Nephron (organoid): ENCODE data around the gene COL28A1.

ENCODE experiments used
- H3K27ac Mint-ChIP-seq, 3 experiments: 2 replicates each; pipeline ENCODE4 v1.8.0; 2020; ENCODE audit warnings: mixed read lengths in 3 of 3, mild to moderate bottlenecking in 2 of 3, moderate library complexity in 1 of 3
- H3K27me3 Mint-ChIP-seq: 2 replicates; pipeline ENCODE4 v1.8.0; 2021; ENCODE audit warnings: low read depth, mild to moderate bottlenecking, moderate library complexity, mixed read lengths
- H3K36me3 Mint-ChIP-seq: 2 replicates; pipeline ENCODE4 v1.8.0; 2020; ENCODE audit warnings: low read depth, mixed read lengths
- H3K4me1 Mint-ChIP-seq: 2 replicates; pipeline ENCODE4 v1.8.0; 2020; ENCODE audit warnings: mixed read lengths
- H3K4me3 Mint-ChIP-seq, 3 experiments: 2 replicates each; pipeline ENCODE4 v1.8.0; 2020; ENCODE audit warnings: mild to moderate bottlenecking in 3 of 3, mixed read lengths in 3 of 3, moderate library complexity in 2 of 3
- H3K9me3 Mint-ChIP-seq: 2 replicates; pipeline ENCODE4 v1.8.0; 2020; ENCODE audit warnings: mixed read lengths
- CTCF ChIP-seq, 3 experiments: fragments of 200-600 bp; sonication (generic); IDR thresholded peaks; one replicate each; pipeline ENCODE4 v1.5.0; 2021; ENCODE audit warnings: antibody characterized with exemption in 3 of 3; ENCODE audit not compliant: unreplicated experiment in 3 of 3

COL28A1 gene

DNA sequence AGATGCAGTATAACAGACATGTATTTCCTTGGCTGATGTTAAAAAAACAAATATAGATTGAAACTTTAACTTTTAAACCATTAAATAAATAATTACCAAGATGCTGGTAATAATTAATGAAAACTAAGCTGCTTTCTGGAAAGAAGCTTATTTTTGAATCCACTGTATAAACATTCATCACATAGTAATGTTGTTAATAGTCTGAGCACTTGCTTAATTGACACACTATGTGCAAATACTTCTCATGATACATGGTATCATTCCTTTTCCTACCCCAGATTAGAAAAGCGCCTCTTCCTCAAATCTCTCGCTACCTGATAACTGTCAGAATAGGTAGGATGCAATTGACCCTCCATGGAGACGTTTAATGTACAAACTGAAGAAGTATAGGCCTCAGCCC is 15.0 kb upstream of the COL28A1 start:
- no peak for TF ChIP-seq CTCF (IDR thresholded peaks at IDR 0.05; ENCODE audit: unreplicated experiment in 3 of 3)
- no peak overlapping the region for H3K4me3 Mint-ChIP-seq
- peak overlapping the region; percentile 43 to 53 (median 51) for H3K27ac Mint-ChIP-seq
- H3K9me3 Mint-ChIP-seq: no peaks in the 10 kb centered on the region
- peaks cover 21% of the 10 kb centered on the region for H3K4me1 Mint-ChIP-seq
- peaks cover 4% of the 10 kb centered on the region for H3K36me3 Mint-ChIP-seq
- no peaks in the 10 kb centered on the region for H3K27me3 Mint-ChIP-seq

DNA sequence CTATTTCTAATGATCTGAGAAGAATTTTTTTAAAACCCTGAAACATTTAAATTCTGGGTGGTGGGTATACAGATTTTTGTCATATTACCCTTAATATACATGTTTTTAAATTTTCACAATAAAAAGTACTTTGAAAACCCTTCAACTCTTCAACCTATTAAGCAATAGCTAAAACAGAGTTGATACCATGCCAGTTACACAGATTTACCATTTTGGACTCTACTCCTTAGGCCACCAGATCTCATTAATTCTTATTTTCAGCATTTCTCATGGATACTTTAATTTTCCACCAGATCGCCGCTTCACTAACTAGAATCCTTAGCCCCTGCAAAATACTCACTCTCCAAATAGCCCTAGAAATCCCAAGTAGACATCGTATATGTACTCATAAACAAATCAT is 12.7 kb upstream of the COL28A1 start:
- no peaks in the 10 kb centered on the region for H3K9me3 Mint-ChIP-seq
- no peak overlapping the region for H3K27ac Mint-ChIP-seq
- TF ChIP-seq CTCF (IDR thresholded peaks at IDR 0.05; ENCODE audit: unreplicated experiment in 3 of 3): no peak
- peaks cover 4% of the 10 kb centered on the region for H3K36me3 Mint-ChIP-seq
- H3K27me3 Mint-ChIP-seq: no peaks in the 10 kb centered on the region
- no peak overlapping the region for H3K4me3 Mint-ChIP-seq
- H3K4me1 Mint-ChIP-seq: peaks cover 2% of the 10 kb centered on the region

DNA sequence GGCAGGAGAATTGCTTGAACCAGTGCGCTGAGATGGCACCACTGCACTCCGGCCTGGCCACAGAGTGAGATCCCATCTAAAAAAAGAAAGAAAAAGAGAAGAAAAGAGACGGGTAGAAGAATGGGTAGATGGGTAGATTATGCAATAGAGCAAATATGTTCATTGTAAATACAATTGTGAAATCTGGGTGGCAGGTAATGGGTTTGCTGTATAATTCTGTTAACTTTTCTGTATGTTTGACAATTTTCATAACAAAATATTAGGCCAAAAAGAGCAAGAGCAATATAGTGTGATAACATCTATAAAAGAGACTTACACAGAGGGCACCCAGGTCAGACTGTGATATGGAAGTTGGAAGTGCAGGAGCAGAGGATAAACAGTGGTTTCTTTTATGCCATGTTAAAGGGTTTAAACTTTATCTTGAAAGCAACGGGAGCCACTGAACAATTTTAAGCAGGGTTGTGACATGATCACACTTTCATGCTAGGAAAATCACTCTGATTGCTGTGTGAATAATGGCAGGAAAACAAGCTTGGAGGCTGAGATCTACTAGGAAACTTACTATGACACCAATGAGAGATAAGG is 6.7 kb upstream of the COL28A1 start:
- H3K36me3 Mint-ChIP-seq: no peaks in the 10 kb centered on the region
- TF ChIP-seq CTCF (IDR thresholded peaks at IDR 0.05; ENCODE audit: unreplicated experiment in 3 of 3): no peak
- H3K27ac Mint-ChIP-seq: no peak overlapping the region
- no peaks in the 10 kb centered on the region for H3K4me1 Mint-ChIP-seq
- H3K9me3 Mint-ChIP-seq: no peaks in the 10 kb centered on the region
- no peak overlapping the region for H3K4me3 Mint-ChIP-seq
- H3K27me3 Mint-ChIP-seq: no peaks in the 10 kb centered on the region

DNA sequence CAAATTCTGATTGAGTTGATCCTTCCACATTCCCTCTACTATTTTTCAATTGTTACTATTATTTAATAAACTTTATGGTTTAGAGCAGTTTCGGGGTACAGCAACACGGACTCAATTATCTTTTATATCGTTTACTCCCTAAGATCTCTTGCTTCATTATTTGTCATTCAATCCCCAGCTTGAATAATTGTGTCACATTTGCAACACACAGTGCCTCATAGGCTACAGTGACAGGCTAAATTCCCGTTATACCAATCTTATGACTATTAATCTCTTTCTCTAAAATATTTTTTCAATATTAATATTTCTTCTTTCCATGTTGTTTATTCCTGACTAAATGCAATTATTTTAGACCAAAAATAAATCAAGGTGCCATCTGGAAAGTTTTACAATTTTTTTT is 4.0 kb upstream of the COL28A1 start:
- TF ChIP-seq CTCF (IDR thresholded peaks at IDR 0.05; ENCODE audit: unreplicated experiment in 3 of 3): no peak
- Mint-ChIP-seq H3K27me3 (no peaks in the 10 kb centered on the region), H3K4me3 (no peak overlapping the region), H3K9me3 (no peaks in the 10 kb centered on the region), H3K27ac (no peak overlapping the region), H3K4me1 (no peaks in the 10 kb centered on the region), H3K36me3 (no peaks in the 10 kb centered on the region)

DNA sequence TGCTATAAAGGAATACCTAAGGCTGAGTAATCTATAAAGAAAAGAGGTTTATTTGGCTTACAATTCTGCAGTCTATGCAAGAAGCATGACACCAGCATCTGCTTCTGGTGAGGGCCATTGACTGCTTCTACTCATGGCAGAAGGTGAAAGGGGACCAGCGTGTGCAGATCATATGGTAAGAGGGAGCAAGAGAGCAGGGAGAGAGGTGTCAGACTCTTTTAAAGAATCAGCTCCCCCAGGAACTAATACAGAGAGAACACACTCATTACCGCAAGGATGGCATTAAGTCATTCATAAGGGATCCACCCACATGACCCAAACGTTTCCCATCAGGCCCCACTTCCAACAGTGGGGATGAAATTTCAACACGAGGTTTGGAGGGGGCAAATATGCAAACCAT is 3.5 kb upstream of the COL28A1 start:
- H3K27ac Mint-ChIP-seq: no peak overlapping the region
- TF ChIP-seq CTCF (IDR thresholded peaks at IDR 0.05; ENCODE audit: unreplicated experiment in 3 of 3): no peak
- H3K36me3 Mint-ChIP-seq: no peaks in the 10 kb centered on the region
- H3K4me3 Mint-ChIP-seq: no peak overlapping the region
- no peaks in the 10 kb centered on the region for H3K27me3 Mint-ChIP-seq
- H3K4me1 Mint-ChIP-seq: no peaks in the 10 kb centered on the region
- no peaks in the 10 kb centered on the region for H3K9me3 Mint-ChIP-seq

GRCh38 chr7:7537711-7538110 is 2.0 kb upstream of the COL28A1 start:
- Mint-ChIP-seq H3K4me3 (no peak overlapping the region), H3K27me3 (no peaks in the 10 kb centered on the region), H3K27ac (no peak overlapping the region), H3K9me3 (no peaks in the 10 kb centered on the region), H3K4me1 (no peaks in the 10 kb centered on the region), H3K36me3 (no peaks in the 10 kb centered on the region)
- no peak for TF ChIP-seq CTCF (IDR thresholded peaks at IDR 0.05; ENCODE audit: unreplicated experiment in 3 of 3)
